Activated CD8-positive, alpha-beta memory T cell treated with anti-CD3 and anti-CD28 coated beads for 36 hours (primary cell): ENCODE results near the gene TH. TPM values are rescaled to one million over a fixed set of nuclear protein-coding genes. Genes with fewer than 3 reads are reported as not detected.

Experiments
- CTCF ChIA-PET: fragments of 350-600 bp; sonication (Branson Sonifier 250); formaldehyde crosslinking; loops from one replicate; lab custom pipeline; 2021; ENCODE audit warnings: antibody characterized with exemption; lab: Charles Lee
- POLR2A ChIA-PET: fragments of 350-600 bp; sonication (Branson Sonifier 250); formaldehyde crosslinking; loops from one replicate; lab custom pipeline; 2021; ENCODE audit warnings: antibody characterized with exemption; lab: Charles Lee
- total RNA-seq, 2 experiments: library from RNA; stranded (reverse); gene quantifications; one replicate each; pipeline ENCODE4 v1.2.3, GENCODE V29; 2021

The TH gene
- total RNA-seq, 2 experiments from 2014 or later = not detected

DNA sequence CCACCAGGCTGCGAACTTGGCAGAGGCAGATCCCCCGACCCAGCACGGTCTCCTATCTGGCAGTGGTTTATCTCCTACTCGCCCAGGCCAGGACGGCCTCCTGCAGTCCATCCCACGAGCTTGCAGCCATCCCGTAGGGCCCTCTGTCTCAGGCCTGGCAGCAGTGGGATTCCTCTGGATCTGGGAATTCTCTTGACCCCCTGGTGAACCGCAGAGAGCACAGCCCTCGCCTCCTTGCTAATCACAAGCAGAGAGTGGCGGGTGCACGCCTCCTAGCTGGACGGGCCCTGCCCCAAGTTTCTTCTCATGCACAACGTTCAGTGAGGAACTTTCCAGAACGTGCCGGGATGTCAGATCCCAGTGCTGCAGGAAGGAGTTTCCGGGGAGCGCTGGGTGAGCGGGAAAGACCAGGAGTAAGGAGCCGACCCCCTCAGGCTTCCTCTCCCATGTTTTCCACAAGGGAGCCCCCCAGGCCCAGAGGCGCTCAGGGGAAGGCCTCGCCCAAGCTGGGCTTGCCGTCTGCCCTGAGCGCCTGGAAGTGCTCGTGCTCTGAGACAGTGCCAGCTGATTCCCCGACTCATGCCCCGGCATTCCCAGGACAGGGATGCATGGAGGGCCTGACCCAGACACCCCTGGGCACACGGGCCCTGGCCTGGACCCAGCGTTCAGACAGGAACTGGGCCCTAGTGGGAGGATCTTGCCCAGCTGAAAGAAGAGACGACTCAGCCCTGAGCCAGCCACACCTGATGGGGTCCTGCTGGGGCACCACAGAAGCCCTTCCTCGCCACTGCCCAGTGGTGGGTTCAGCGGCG lies 57.0 kb downstream of the TH start:
- ChIA-PET CTCF (interaction anchor here (2.7 kb wide), 1 partner anchor 37 kb away, joined by 10 read pairs; no protein-coding TSS in a partner anchor), POLR2A (no interaction called here)

Other genes with a start within 250 kb of the TH start
- 100 to 1,000 TPM; 138 to 142 TPM for gene MRPL23, start 224.5 kb downstream of the TH start, total RNA-seq
- gene H19, start 174.0 kb downstream of the TH start, total RNA-seq = not detected
- gene IGF2, start 32.4 kb downstream of the TH start, total RNA-seq = 10 to 100 TPM in 1 of 2 experiments, 1 to 10 TPM in 1; 9.5 to 10.7 TPM
- not detected for gene INS, start 10.6 kb downstream of the TH start, total RNA-seq
- 1 to 10 TPM; 1.8 to 2.8 TPM for gene ASCL2, start 98.8 kb upstream of the TH start, total RNA-seq
- 1 to 10 TPM; 3.5 to 4.2 TPM for gene C11orf21, start 130.1 kb upstream of the TH start, total RNA-seq
- gene TSPAN32, start 130.2 kb upstream of the TH start, total RNA-seq = 1 to 10 TPM; 2.8 to 2.9 TPM
- gene CD81, start 205.5 kb upstream of the TH start, total RNA-seq = 100 to 1,000 TPM; 190 to 198 TPM
- 10 to 100 TPM; 61.5 to 68.0 TPM for gene TSSC4, start 228.9 kb upstream of the TH start, total RNA-seq